T-cell (primary cell): ENCODE measurements around the gene NOP16. TPM values are rescaled to one million over a fixed set of nuclear protein-coding genes. Genes with fewer than 3 reads are reported as not detected.

Source experiments
- ATAC-seq, 4 experiments: fragments of 200-7000 bp in 3 of 4; fragments of 150-1000 bp in 1 of 4; cut with Tn5 transposase; replicated peaks in 1 of 4; 1 replicate in 3 of 4; 2 replicates in 1 of 4; pipeline ENCODE4 v1.10.0; 2021; ENCODE audit warnings: moderate library complexity in 3 of 4, mild to moderate bottlenecking in 2 of 4, moderate number of reproducible peaks in 1 of 4
- CTCF ChIA-PET, 2 donors: fragments of 300-600 bp; sonication (Branson Sonifier 250); formaldehyde crosslinking; loops; one replicate each; lab custom pipeline; 2022; ENCODE audit warnings: antibody characterized with exemption in 2 of 2; lab: Charles Lee
- POLR2A ChIA-PET, 2 donors: fragments of 300-600 bp; sonication (Branson Sonifier 250); formaldehyde crosslinking; loops; one replicate each; lab custom pipeline; 2022; ENCODE audit warnings: antibody characterized with exemption in 2 of 2; lab: Charles Lee
- DNase-seq, 35 experiments: peaks; one replicate each; pipeline versions ENCODE4 v3.0.0 to v3.0.0-alpha.2; 2013 to 2023
- H3K27ac ChIP-seq: one replicate; pipeline ENCODE4 v1.5.1; 2013; ENCODE audit warnings: low read length
- H3K27me3 ChIP-seq, 2 experiments: replicated peaks in 1 of 2; 1 replicate in 1 of 2; 2 replicates in 1 of 2; pipeline versions ENCODE4 v1.6.1 to v1.7.0; 2013; ENCODE audit warnings: low read length in 1 of 2, mixed read lengths in 1 of 2; ENCODE audit not compliant: control insufficient read depth in 2 of 2, insufficient read depth in 2 of 2; ENCODE audit errors: extremely low read depth in 1 of 2
- H3K36me3 ChIP-seq, 2 donors: 1 replicate in 1 of 2; 2 replicates in 1 of 2; pipeline versions ENCODE4 v1.6.1 to v1.7.0; 2013; ENCODE audit warnings: low read length in 1 of 2; ENCODE audit not compliant: control insufficient read depth in 2 of 2, insufficient read depth in 1 of 2; ENCODE audit errors: extremely low read depth in 1 of 2
- H3K4me1 ChIP-seq, 2 experiments: 1 replicate in 1 of 2; 2 replicates in 1 of 2; pipeline versions ENCODE4 v1.6.1 to v1.7.0; 2013; ENCODE audit warnings: low read length in 2 of 2, mixed read lengths in 1 of 2; ENCODE audit not compliant: insufficient read depth in 2 of 2, control insufficient read depth in 1 of 2; ENCODE audit errors: extremely low read depth in 1 of 2
- H3K4me3 ChIP-seq, 2 donors: 1 replicate in 1 of 2; 2 replicates in 1 of 2; pipeline versions ENCODE4 v1.5.1 to v1.7.0; 2013; ENCODE audit warnings: mild to moderate bottlenecking in 2 of 2, low read length in 1 of 2, moderate library complexity in 1 of 2; ENCODE audit not compliant: control insufficient read depth in 1 of 2; ENCODE audit errors: extremely low read depth in 1 of 2
- H3K9me3 ChIP-seq: 2 replicates; pipeline ENCODE4 v1.7.0; 2013
- H3K27ac Mint-ChIP-seq, 2 donors: one replicate each; pipeline ENCODE4 v1.8.0; 2020 to 2021; ENCODE audit warnings: mild to moderate bottlenecking in 2 of 2, mixed read lengths in 2 of 2
- H3K27me3 Mint-ChIP-seq, 2 donors: one replicate each; pipeline ENCODE4 v1.8.0; 2021 to 2022; ENCODE audit warnings: mixed read lengths in 2 of 2
- H3K36me3 Mint-ChIP-seq: one replicate; pipeline ENCODE4 v1.8.0; 2021; ENCODE audit warnings: mixed read lengths
- H3K4me1 Mint-ChIP-seq, 3 donors: one replicate each; pipeline ENCODE4 v1.8.0; 2020 to 2022; ENCODE audit warnings: mixed read lengths in 3 of 3, mild to moderate bottlenecking in 1 of 3
- H3K4me3 Mint-ChIP-seq, 3 donors: one replicate each; pipeline ENCODE4 v1.8.0; 2020 to 2022; ENCODE audit warnings: mild to moderate bottlenecking in 3 of 3, mixed read lengths in 3 of 3, moderate library complexity in 3 of 3
- H3K9me3 Mint-ChIP-seq, 3 donors: one replicate each; pipeline ENCODE4 v1.8.0; 2020 to 2022; ENCODE audit warnings: mixed read lengths in 3 of 3
- WGBS: methylation state at CpG from one replicate; pipeline ENCODE4 v1.1.5; 2013; ENCODE audit warnings: missing lambda C conversion rate; ENCODE audit not compliant: insufficient coverage; 5-methylcytosine and 5-hydroxymethylcytosine counted together
- total RNA-seq, 35 experiments: library from RNA in 6 of 35; stranded (reverse) in 6 of 35; fragments of 120-200 nt in 1 of 35; gene quantifications; one replicate each; pipeline versions ENCODE4 v1.2.1 to v1.2.4 and lab custom pipeline; 2013 to 2026

NOP16 gene
- total RNA-seq, 5 donors from 2014 or later (not counting 1 experiment from before 2014, with no cell fraction given): 10.4 to 29.3 (median 28.3) TPM

DNA sequence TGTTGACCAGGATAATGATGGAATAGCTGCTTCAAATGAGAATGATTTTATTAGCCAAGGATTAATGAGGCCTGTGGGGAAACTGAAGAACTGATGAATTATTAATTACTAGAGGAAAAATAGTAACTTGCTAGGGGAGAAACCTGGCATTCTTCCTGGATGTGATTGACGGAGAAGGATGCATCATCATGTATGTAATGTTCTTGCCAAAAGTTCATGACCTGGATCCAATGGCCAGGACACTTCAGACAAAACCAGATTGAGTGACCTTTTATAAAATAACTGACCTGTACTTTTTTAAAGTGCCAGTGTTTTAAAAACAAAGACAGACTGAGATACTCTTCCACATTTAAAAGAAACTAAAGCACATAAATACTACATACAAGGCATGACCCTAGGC lies 50.5 kb downstream of the NOP16 start:
- Histone ChIP-seq H3K4me1 (no peaks in the 10 kb centered on the region), H3K4me3 (no peak overlapping the region), H3K9me3 (peaks cover 4% of the 10 kb centered on the region), H3K27me3 (no peaks in the 10 kb centered on the region), H3K27ac (no peak overlapping the region), H3K36me3 (peaks cover 2 to 27% of the 10 kb centered on the region in 2 donors)
- ChIA-PET CTCF (no interaction called here), POLR2A (no interaction called here)
- DNase-seq: no peak
- Mint-ChIP-seq H3K9me3 (peaks cover 6 to 10% (median 7%) of the 10 kb centered on the region in 3 donors), H3K4me1 (no peaks in the 10 kb centered on the region), H3K4me3 (no peak overlapping the region), H3K36me3 (peaks cover 41% of the 10 kb centered on the region), H3K27ac (no peak overlapping the region), H3K27me3 (no peaks in the 10 kb centered on the region)
- no peak for ATAC-seq
- no CpG with 5 or more reads among the region's 1 CpG for WGBS

- no peak overlapping the region for H3K4me3 ChIP-seq
- H3K4me1 ChIP-seq: no peaks in the 10 kb centered on the region
- H3K36me3 ChIP-seq: peaks cover 2 to 21% of the 10 kb centered on the region in 2 donors
- Mint-ChIP-seq H3K9me3 (peaks cover 6 to 10% (median 7%) of the 10 kb centered on the region in 3 donors), H3K27me3 (no peaks in the 10 kb centered on the region), H3K27ac (no peak overlapping the region), H3K36me3 (peaks cover 38% of the 10 kb centered on the region), H3K4me3 (no peak overlapping the region), H3K4me1 (no peaks in the 10 kb centered on the region)
- H3K27ac ChIP-seq: no peak overlapping the region
- ATAC-seq: no peak
- ChIA-PET CTCF (no interaction called here), POLR2A (no interaction called here)
- no peak for DNase-seq
- H3K27me3 ChIP-seq: no peaks in the 10 kb centered on the region
- peaks cover 4% of the 10 kb centered on the region for H3K9me3 ChIP-seq
These were observed 54.2 kb downstream of the NOP16 start for GRCh38 chr5:176334031-176334770.

Other genes with a start within 250 kb of the NOP16 start
- 10 to 100 TPM; 19.2 to 25.4 (median 24.1) TPM for gene SIMC1, start 150.2 kb downstream of the NOP16 start, total RNA-seq
- 10 to 100 TPM; 66.4 to 79.3 (median 72.8) TPM for gene KIAA1191, start 26.8 kb downstream of the NOP16 start, total RNA-seq
- 10 to 100 TPM in 4 of 5 donors, 1 to 10 TPM in 1; 9.9 to 20.0 (median 18.0) TPM for gene ARL10, start 23.1 kb downstream of the NOP16 start, total RNA-seq
- 100 to 1,000 TPM in 2 of 5 donors, 10 to 100 TPM in 3; 88.5 to 117 (median 95.4) TPM for gene HIGD2A, start 153 bp upstream of the NOP16 start, total RNA-seq
- 10 to 100 TPM; 43.9 to 73.5 (median 45.6) TPM for gene CLTB, start 27.9 kb upstream of the NOP16 start, total RNA-seq
- gene FAF2, start 59.8 kb upstream of the NOP16 start, total RNA-seq: 10 to 100 TPM; 24.1 to 27.7 (median 26.2) TPM
- gene RNF44, start 148.8 kb upstream of the NOP16 start, total RNA-seq: 100 to 1,000 TPM; 250 to 319 (median 294) TPM
- 1 to 10 TPM; 1.6 to 3.1 (median 2.8) TPM for gene CDHR2, start 160.7 kb upstream of the NOP16 start, total RNA-seq
- 1 to 10 TPM in 1 of 5 donors, under 1 TPM in 4; 0.33 to 1.2 (median 0.64) TPM for gene GPRIN1, start 221.6 kb upstream of the NOP16 start, total RNA-seq
- not detected for gene SNCB, start 241.9 kb upstream of the NOP16 start, total RNA-seq
- gene EIF4E1B, start 242.1 kb upstream of the NOP16 start, total RNA-seq: not detected